H1 (cell line): ENCODE results near the gene OSBPL2. TPM values are rescaled to one million over a fixed set of nuclear protein-coding genes. Genes with fewer than 3 reads are reported as not detected.

Experiments
- CTCF ChIA-PET: fragments of 300-600 bp; sonication (Branson Sonifier 250); formaldehyde crosslinking; loops from one replicate; lab custom pipeline; 2021; ENCODE audit not compliant: partially characterized antibody; lab: Charles Lee
- POLR2A ChIA-PET: fragments of 300-600 bp; sonication (Branson Sonifier 250); formaldehyde crosslinking; loops from one replicate; lab custom pipeline; 2021; ENCODE audit warnings: inconsistent platforms; ENCODE audit not compliant: partially characterized antibody; lab: Charles Lee
- DNase-seq, 2 experiments: peaks; one replicate each; pipeline versions ENCODE4 v3.0.0 to v3.0.0-alpha.2; 2010 to 2022; ENCODE audit warnings: low spot score in 2 of 2, low read depth in 1 of 2, mixed read lengths in 1 of 2
- FAIRE-seq: peaks from 2 replicates; lab custom pipeline; 2011; peaks lifted over from hg19 to GRCh38; lab: Jason Lieb, UNC
- H2AFZ ChIP-seq: 2 replicates; pipeline ENCODE4 v1.8.1; 2012; ENCODE audit warnings: low read length, inconsistent platforms
- H2AK5ac ChIP-seq: 2 replicates; pipeline ENCODE4 v1.6.1; 2013; ENCODE audit warnings: low read depth, low read length
- H2BK120ac ChIP-seq: replicated peaks from 2 replicates; pipeline ENCODE3; 2013; ENCODE audit warnings: low read depth, low read length, inconsistent platforms
- H2BK12ac ChIP-seq: 2 replicates; pipeline ENCODE4 v1.6.1; 2013; ENCODE audit warnings: low read depth, low read length
- H2BK15ac ChIP-seq: 2 replicates; pipeline ENCODE4 v1.6.1; 2013; ENCODE audit warnings: low read length
- H2BK20ac ChIP-seq: 2 replicates; pipeline ENCODE4 v1.6.1; 2013; ENCODE audit warnings: low read length
- H2BK5ac ChIP-seq: 2 replicates; pipeline ENCODE4 v1.6.1; 2013; ENCODE audit warnings: low read depth, low read length
- H3K14ac ChIP-seq: 2 replicates; pipeline ENCODE4 v1.6.1; 2013; ENCODE audit warnings: inconsistent platforms; ENCODE audit not compliant: insufficient read length
- H3K18ac ChIP-seq: 2 replicates; pipeline ENCODE4 v1.6.1; 2013; ENCODE audit warnings: low read length; ENCODE audit errors: extremely low read depth
- H3K23ac ChIP-seq: 2 replicates; pipeline ENCODE4 v1.6.1; 2013; ENCODE audit warnings: inconsistent platforms; ENCODE audit not compliant: insufficient read length
- H3K23me2 ChIP-seq: 2 replicates; pipeline ENCODE4 v1.6.1; 2013; ENCODE audit warnings: low read depth, low read length
- H3K27ac ChIP-seq: 2 replicates; pipeline ENCODE4 v1.6.1; 2011; ENCODE audit warnings: low read depth, low read length, inconsistent platforms
- H3K27me3 ChIP-seq, 4 experiments: replicated peaks in 1 of 4; 1 replicate in 1 of 4; 2 replicates in 3 of 4; pipeline versions ENCODE4 v1.6.1 to v1.8.1; 2011 to 2013; ENCODE audit warnings: low read length in 3 of 4, mild to moderate bottlenecking in 3 of 4, inconsistent platforms in 2 of 4, mixed read lengths in 2 of 4, moderate library complexity in 1 of 4; ENCODE audit not compliant: control insufficient read depth in 3 of 4, insufficient read depth in 3 of 4; ENCODE audit errors: extremely low read depth in 1 of 4
- H3K36me3 ChIP-seq, 4 experiments: 2 replicates each; pipeline versions ENCODE4 v1.6.1 to v1.8.1; 2011 to 2013; ENCODE audit warnings: mild to moderate bottlenecking in 4 of 4, low read length in 3 of 4, moderate library complexity in 2 of 4, control low read depth in 1 of 4, inconsistent platforms in 1 of 4; ENCODE audit not compliant: insufficient read depth in 4 of 4, control insufficient read depth in 2 of 4
- H3K4ac ChIP-seq: replicated peaks from 2 replicates; pipeline ENCODE3; 2013; ENCODE audit warnings: low read length, low read depth, mixed read lengths, inconsistent platforms; ENCODE audit not compliant: insufficient read length
- H3K4me1 ChIP-seq, 4 experiments: replicated peaks in 1 of 4; 1 replicate in 1 of 4; 2 replicates in 3 of 4; pipeline versions ENCODE4 v1.6.1 to v1.8.1; 2011 to 2013; ENCODE audit warnings: low read length in 3 of 4, inconsistent platforms in 2 of 4, mixed read lengths in 1 of 4; ENCODE audit not compliant: insufficient read depth in 4 of 4, control insufficient read depth in 3 of 4
- H3K4me2 ChIP-seq, 2 experiments: 2 replicates each; pipeline versions ENCODE4 v1.6.1 to v1.8.1; 2011 to 2013; ENCODE audit warnings: low read depth in 2 of 2, low read length in 2 of 2, control low read depth in 1 of 2, inconsistent platforms in 1 of 2, mild to moderate bottlenecking in 1 of 2; ENCODE audit not compliant: insufficient read depth in 1 of 2
- H3K4me3 ChIP-seq, 4 experiments: fragments of 200-600, 300-600 bp in 1 of 4; sonication (generic), shearing (Covaris generic), sonication (Bioruptor Twin) in 1 of 4; 2 replicates each; pipeline versions ENCODE4 v1.5.1 to v1.8.1; 2011 to 2016; ENCODE audit warnings: low read length in 4 of 4, low read depth in 3 of 4, control low read depth in 2 of 4, inconsistent platforms in 2 of 4, mild to moderate bottlenecking in 2 of 4, mixed read lengths in 1 of 4, moderate library complexity in 1 of 4; ENCODE audit not compliant: insufficient read depth in 2 of 4; ENCODE audit errors: extremely low read depth in 1 of 4
- H3K56ac ChIP-seq: replicated peaks from 2 replicates; pipeline ENCODE3; 2013; ENCODE audit warnings: low read depth, mild to moderate bottlenecking, mixed read lengths, low read length, inconsistent platforms; ENCODE audit not compliant: insufficient read length
- H3K79me1 ChIP-seq: 2 replicates; pipeline ENCODE4 v1.6.1; 2013; ENCODE audit warnings: low read depth, low read length, control low read depth
- H3K79me2 ChIP-seq, 2 experiments: 2 replicates each; pipeline versions ENCODE4 v1.6.1 to v1.8.1; 2012 to 2013; ENCODE audit warnings: low read length in 2 of 2, mild to moderate bottlenecking in 2 of 2, inconsistent platforms in 1 of 2; ENCODE audit not compliant: insufficient read depth in 2 of 2, control insufficient read depth in 1 of 2
- H3K9ac ChIP-seq, 4 experiments: replicated peaks in 1 of 4; 1 replicate in 1 of 4; 2 replicates in 3 of 4; pipeline versions ENCODE4 v1.6.1 to v1.8.1; 2011 to 2013; ENCODE audit warnings: low read depth in 3 of 4, low read length in 3 of 4, control low read depth in 2 of 4, mild to moderate bottlenecking in 2 of 4, moderate library complexity in 2 of 4, inconsistent platforms in 1 of 4; ENCODE audit errors: extremely low read depth in 1 of 4
- H3K9me3 ChIP-seq, 2 experiments: 2 replicates each; pipeline versions ENCODE4 v1.6.1 to v1.8.1; 2012 to 2013; ENCODE audit warnings: mild to moderate bottlenecking in 2 of 2, moderate library complexity in 2 of 2, control low read depth in 1 of 2, inconsistent platforms in 1 of 2, low read depth in 1 of 2, low read length in 1 of 2, mixed read lengths in 1 of 2; ENCODE audit not compliant: insufficient read depth in 2 of 2
- H4K20me1 ChIP-seq, 2 experiments: replicated peaks in 1 of 2; 2 replicates each; pipeline versions ENCODE3 to v1.8.1; 2011 to 2013; ENCODE audit warnings: inconsistent platforms in 2 of 2, low read length in 2 of 2, mild to moderate bottlenecking in 1 of 2; ENCODE audit not compliant: insufficient read depth in 2 of 2, control insufficient read depth in 1 of 2
- H4K5ac ChIP-seq: 2 replicates; pipeline ENCODE4 v1.6.1; 2013; ENCODE audit warnings: low read length, low read depth, mixed read lengths, inconsistent platforms; ENCODE audit not compliant: insufficient read length
- H4K8ac ChIP-seq: 2 replicates; pipeline ENCODE4 v1.8.0; 2013; ENCODE audit warnings: mild to moderate bottlenecking, moderate library complexity, low read length, inconsistent platforms; ENCODE audit not compliant: insufficient read depth; ENCODE audit errors: extremely low read depth
- H4K91ac ChIP-seq: replicated peaks from 2 replicates; pipeline ENCODE3; 2013; ENCODE audit warnings: low read length, mixed read lengths, inconsistent platforms; ENCODE audit not compliant: insufficient read length
- SRF ChIP-seq: IDR thresholded peaks from 2 replicates; pipeline ENCODE4 v1.6.1; 2011; ENCODE audit warnings: mild to moderate bottlenecking, low read depth, low read length, moderate library complexity
- WGBS, 2 experiments: shearing (Covaris generic) in 1 of 2; methylation state at CpG; one replicate each; pipeline versions ENCODE4 v1.1.6 to v1.1.7; 2013 to 2015; ENCODE audit warnings: low lambda C conversion rate in 2 of 2, mixed read lengths in 2 of 2, inconsistent platforms in 1 of 2, low coverage in 1 of 2, missing lambda C conversion rate in 1 of 2; ENCODE audit not compliant: insufficient replicate concordance in 2 of 2, insufficient coverage in 1 of 2, insufficient read length in 1 of 2; ENCODE audit errors: extremely low coverage in 1 of 2, missing lambda C conversion rate in 1 of 2; 5-methylcytosine and 5-hydroxymethylcytosine counted together
- polyA plus RNA-seq, 7 experiments: library from polyadenylated mRNA; depleted of rRNA in 3 of 7; stranded (reverse) in 5 of 7; unstranded in 2 of 7; fragments of >200 nt in 5 of 7; fragments of 200-250 nt in 2 of 7; gene quantifications; 1 replicate in 5 of 7; 2 replicates in 1 of 7; 4 replicates in 1 of 7; pipeline versions ENCODE4 v1.2.1 to v1.2.3, GENCODE V29; 2011 to 2013; ENCODE audit warnings: missing spikeins in 2 of 7, mixed read lengths in 2 of 7
- total RNA-seq: library from RNA; stranded (reverse); fragmentation: NEBNext Ultra II Directional; extraction: Animal tissue kit (Norgen Biotek cat#: 25700); gene quantifications from 2 replicates; pipeline ENCODE4 v1.2.1, GENCODE V29; 2021

The OSBPL2 gene
- total and polyA plus RNA-seq, 2 of the 8 experiments (the other 6 are each of a cell fraction or from before 2014, with no cell fraction given) = 11.7 to 42.4 TPM

GRCh38 chr20:62334881-62335280 is 96.6 kb downstream of the OSBPL2 start:
- H3K36me3 ChIP-seq = peaks cover 20 to 77% (median 52%) of the 10 kb centered on the region in 4 experiments
- H2BK12ac ChIP-seq = no peak overlapping the region
- H2BK5ac ChIP-seq = no peak overlapping the region
- no peaks in the 10 kb centered on the region for H3K23me2 ChIP-seq
- no peak overlapping the region for H4K5ac ChIP-seq
- H4K91ac ChIP-seq = no peak overlapping the region
- no peak overlapping the region for H3K4me2 ChIP-seq
- H3K27ac ChIP-seq = no peak overlapping the region
- H3K27me3 ChIP-seq = no peaks in the 10 kb centered on the region
- no peak overlapping the region for H2AK5ac ChIP-seq
- H3K18ac ChIP-seq = no peak overlapping the region
- no peak overlapping the region; the same call in 1 of the 2 replicates for H4K8ac ChIP-seq
- H2AFZ ChIP-seq = no peak overlapping the region
- H3K4me1 ChIP-seq = no peaks in the 10 kb centered on the region
- 91% methylated on average over 12 of the region's 13 CpGs; no CpG with 5 or more reads in 1 of the 2 experiments for WGBS, 2 experiments
- H4K20me1 ChIP-seq = peaks cover 0 to 31% of the 10 kb centered on the region in 2 experiments
- no peak overlapping the region for H3K56ac ChIP-seq
- no peak overlapping the region for H2BK120ac ChIP-seq
- FAIRE-seq = no peak
- H2BK15ac ChIP-seq = no peak overlapping the region
- H2BK20ac ChIP-seq = no peak overlapping the region
- no peaks in the 10 kb centered on the region; a peak in 1 of 4 replicates for H3K9me3 ChIP-seq
- peaks cover 0 to 2% of the 10 kb centered on the region in 2 experiments; a peak in 1 of 4 replicates for H3K79me2 ChIP-seq
- H3K4me3 ChIP-seq = no peak overlapping the region
- H3K23ac ChIP-seq = no peak overlapping the region
- no peak for TF ChIP-seq SRF
- CTCF ChIA-PET = interaction anchor here (1.2 kb wide), 1 partner anchor 66 kb away, joined by 3 read pairs; no protein-coding TSS in a partner anchor
- H3K14ac ChIP-seq = no peak overlapping the region
- POLR2A ChIA-PET = interaction anchor here (0.6 to 13.3 kb wide), 7 partner anchors 11 to 668 kb away, joined by 3 to 151 read pairs (median 4); partner anchors contain the start of gene ADRM1
- no peak for DNase-seq
- no peak overlapping the region for H3K9ac ChIP-seq
- H3K4ac ChIP-seq = no peak overlapping the region
- 0 out of 2 replicates have a peak, but pooled peaks cover 3% of the 10 kb centered on the region for H3K79me1 ChIP-seq
